Panc1 (cell line): Measurements from ENCODE around the gene MAP3K13.

Experiments
- POLR2AphosphoS5 ChIP-seq: IDR thresholded peaks from 2 replicates; pipeline ENCODE4 v1.6.1; 2012; ENCODE audit warnings: mild to moderate bottlenecking, low read depth, low read length, moderate library complexity
- SIN3A ChIP-seq: IDR thresholded peaks from 2 replicates; pipeline ENCODE4 v1.6.1; 2012; ENCODE audit warnings: low read depth, mild to moderate bottlenecking, low read length, moderate library complexity, borderline replicate concordance; ENCODE audit not compliant: insufficient read depth
- TF ChIP-seq, protein P1 (sequence below): fragments of 450-650 bp; IDR thresholded peaks from 2 replicates; pipeline ENCODE4 v1.5.1; 2017; ENCODE audit warnings: mild to moderate bottlenecking

- TF ChIP-seq, protein P1, sequence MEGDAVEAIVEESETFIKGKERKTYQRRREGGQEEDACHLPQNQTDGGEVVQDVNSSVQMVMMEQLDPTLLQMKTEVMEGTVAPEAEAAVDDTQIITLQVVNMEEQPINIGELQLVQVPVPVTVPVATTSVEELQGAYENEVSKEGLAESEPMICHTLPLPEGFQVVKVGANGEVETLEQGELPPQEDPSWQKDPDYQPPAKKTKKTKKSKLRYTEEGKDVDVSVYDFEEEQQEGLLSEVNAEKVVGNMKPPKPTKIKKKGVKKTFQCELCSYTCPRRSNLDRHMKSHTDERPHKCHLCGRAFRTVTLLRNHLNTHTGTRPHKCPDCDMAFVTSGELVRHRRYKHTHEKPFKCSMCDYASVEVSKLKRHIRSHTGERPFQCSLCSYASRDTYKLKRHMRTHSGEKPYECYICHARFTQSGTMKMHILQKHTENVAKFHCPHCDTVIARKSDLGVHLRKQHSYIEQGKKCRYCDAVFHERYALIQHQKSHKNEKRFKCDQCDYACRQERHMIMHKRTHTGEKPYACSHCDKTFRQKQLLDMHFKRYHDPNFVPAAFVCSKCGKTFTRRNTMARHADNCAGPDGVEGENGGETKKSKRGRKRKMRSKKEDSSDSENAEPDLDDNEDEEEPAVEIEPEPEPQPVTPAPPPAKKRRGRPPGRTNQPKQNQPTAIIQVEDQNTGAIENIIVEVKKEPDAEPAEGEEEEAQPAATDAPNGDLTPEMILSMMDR = no peak
- TF ChIP-seq SIN3A (no peak), POLR2AphosphoS5 (no peak)
Observed at GRCh38 chr3:185521349-185522138, 158.6 kb downstream of the MAP3K13 start.
